ENCODE data around the gene NELFCD.
"Not testable (repeated sequence)": the region's sequence is repeated elsewhere in the genome, so short reads cannot be mapped to it uniquely, and the experiment has no call there.

Gene NELFCD

DNA sequence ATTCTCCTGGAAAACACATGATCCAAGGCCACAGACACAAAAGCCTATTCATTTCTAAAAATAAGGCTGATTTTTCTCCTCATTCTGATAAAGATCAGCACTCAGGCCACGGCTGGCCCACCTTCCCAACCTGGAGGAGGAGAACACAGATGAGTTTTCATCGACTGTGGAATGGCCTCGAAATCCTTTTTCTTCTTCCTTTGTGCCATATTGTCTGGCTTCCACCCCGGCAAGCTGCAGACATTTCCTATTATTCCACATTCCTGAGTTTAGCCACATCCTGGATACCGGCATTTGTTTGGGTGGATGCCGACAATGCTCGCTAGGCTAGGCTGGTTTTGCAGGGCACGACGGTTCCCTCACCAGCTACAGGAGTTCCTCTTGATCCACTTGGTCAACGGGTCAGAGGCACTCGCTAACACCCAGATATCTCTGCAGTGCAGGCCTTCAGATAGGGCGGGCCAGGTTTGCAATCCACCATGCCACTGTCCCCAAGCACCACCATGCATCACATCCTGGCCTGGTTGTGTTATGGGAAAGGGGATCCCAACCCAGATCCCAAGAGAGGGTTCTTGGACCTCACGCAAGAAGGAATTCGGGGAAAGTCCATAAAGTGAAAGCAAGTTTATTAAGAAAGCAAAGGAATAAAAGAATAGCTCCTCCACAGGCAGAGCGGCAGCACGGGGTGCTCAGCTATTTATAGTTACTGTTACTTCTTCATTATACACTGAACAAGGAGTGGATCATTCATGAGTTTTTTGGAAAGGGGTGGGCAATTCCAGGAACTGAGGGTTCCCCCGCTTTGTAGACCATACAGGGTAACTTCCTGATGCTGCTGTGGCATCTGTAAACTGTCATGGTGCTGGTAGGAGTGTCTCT, 30.2 kb downstream of the NELFCD start:
- ChIA-PET CTCF (interaction anchor here (0.5 kb wide), 1 partner anchor 393 kb away, joined by 3 read pairs; no protein-coding TSS in a partner anchor), POLR2A (no interaction called here)
- TF ChIP-seq FOXM1 (IDR thresholded peaks at IDR 0.05; ENCODE audit: borderline replicate concordance), result no peak
- no peak for TF ChIP-seq BHLHE40 (IDR thresholded peaks at IDR 0.05; ENCODE audit: borderline replicate concordance)
- DNase-seq (ENCODE audit: extremely low spot score), result no peak

DNA sequence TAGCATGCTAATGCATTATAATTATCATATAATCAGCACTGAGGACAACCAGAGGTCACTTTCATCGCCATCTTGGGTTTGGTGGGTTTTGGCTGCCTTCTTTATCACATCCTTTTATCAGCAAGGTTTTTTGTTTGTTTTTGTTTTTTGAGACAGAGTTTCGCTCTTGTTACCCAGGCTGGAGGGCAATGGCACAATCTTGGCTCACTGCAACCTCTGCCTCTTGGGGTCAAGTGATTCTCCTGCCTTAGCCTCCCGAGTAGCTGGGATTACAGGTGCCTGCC, 30.8 kb downstream of the NELFCD start:
- DNase-seq (ENCODE audit: extremely low spot score); CTCF ChIA-PET; POLR2A ChIA-PET: not testable (repeated sequence)

DNA sequence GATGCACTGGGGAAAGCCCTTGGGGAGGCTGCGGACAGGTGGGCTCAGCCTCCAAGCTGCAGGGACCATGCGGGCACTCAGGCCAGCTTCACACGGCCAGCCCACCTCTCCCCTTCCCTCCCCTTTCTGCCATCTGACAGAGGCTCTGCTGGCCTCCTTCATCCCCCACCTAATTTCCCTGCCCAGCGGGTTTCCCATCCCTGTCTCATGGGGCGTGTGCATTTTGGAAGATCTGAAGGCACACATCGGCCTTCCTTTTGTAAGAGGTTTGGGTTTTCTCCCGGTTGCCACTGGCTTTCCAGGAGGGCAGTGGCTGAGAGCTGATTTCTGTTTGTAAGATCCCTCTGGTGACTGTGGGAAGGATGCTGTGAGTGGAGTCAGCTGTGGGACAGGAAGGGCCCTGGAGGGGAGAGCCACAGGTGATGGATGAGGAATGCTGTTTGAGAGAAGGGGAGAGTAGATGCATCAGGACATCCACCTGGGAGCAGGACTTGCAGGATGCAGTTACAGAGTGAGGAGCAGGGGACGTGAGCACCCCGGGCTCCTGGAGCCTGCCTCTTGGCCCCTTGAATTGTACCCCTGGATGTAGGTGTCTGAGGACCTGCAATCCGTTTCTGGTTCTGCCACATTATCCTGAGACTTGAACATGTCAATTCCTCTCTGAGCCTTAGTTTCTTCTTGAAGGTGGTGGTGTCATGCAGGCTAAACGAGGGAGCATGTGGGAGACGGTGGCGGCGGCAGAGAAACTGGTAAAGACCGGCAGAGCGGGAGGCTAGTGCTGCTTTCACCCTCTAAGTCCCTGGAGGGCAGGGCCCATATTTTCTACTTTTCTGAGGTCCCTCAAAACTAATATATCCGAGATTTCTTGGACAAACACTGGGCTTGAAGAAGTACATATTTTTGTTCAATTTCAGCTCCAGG, 32.2 kb downstream of the NELFCD start:
- TF ChIP-seq, protein P1, sequence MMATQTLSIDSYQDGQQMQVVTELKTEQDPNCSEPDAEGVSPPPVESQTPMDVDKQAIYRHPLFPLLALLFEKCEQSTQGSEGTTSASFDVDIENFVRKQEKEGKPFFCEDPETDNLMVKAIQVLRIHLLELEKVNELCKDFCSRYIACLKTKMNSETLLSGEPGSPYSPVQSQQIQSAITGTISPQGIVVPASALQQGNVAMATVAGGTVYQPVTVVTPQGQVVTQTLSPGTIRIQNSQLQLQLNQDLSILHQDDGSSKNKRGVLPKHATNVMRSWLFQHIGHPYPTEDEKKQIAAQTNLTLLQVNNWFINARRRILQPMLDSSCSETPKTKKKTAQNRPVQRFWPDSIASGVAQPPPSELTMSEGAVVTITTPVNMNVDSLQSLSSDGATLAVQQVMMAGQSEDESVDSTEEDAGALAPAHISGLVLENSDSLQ (IDR thresholded peaks at IDR 0.05), result no peak
- TF ChIP-seq BHLHE40 (IDR thresholded peaks at IDR 0.05; ENCODE audit: borderline replicate concordance) (no peak), L3MBTL2 (conservative IDR thresholded peaks at IDR 0.05) (no peak), NFRKB (IDR thresholded peaks at IDR 0.05) (no peak), FOXK2 (IDR thresholded peaks at IDR 0.05) (no peak), HDGF (IDR thresholded peaks at IDR 0.05; ENCODE audit: borderline replicate concordance) (no peak)
- CTCF ChIA-PET, result no interaction called here
- DNase-seq (ENCODE audit: extremely low spot score), result no peak
- POLR2A ChIA-PET, result no interaction called here

DNA sequence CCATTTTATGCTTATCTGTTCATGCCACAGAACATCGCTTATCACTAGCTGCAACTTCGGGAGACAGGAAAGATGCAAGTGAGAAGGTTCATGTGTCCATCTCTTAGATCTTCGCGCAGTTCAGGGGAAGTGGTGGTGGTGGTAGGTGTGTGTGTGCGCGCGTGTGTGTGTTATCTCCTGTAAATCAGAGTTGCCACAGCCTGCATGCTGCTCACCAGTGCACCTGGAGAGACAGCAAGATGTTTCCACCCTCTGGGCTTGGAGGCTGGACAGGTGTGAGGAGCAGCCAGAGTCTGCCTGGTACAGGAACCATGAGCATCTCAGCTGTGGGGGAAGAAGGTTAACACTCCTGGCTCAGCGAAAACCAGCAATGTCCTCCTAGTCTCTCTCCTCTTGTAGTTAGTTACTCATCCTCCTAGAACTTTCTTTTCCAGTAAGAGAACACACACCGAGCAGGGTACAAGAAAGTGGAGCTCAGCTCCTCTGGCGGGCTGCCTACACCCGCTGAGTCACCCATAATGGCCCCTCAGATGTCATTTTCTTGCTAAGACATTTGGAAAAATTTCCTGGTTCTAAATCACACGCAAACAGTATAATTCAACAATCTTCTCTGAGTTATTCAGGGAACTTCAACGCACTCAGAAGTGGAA, 33.0 kb downstream of the NELFCD start:
- ChIA-PET CTCF (no interaction called here), POLR2A (no interaction called here)

DNA sequence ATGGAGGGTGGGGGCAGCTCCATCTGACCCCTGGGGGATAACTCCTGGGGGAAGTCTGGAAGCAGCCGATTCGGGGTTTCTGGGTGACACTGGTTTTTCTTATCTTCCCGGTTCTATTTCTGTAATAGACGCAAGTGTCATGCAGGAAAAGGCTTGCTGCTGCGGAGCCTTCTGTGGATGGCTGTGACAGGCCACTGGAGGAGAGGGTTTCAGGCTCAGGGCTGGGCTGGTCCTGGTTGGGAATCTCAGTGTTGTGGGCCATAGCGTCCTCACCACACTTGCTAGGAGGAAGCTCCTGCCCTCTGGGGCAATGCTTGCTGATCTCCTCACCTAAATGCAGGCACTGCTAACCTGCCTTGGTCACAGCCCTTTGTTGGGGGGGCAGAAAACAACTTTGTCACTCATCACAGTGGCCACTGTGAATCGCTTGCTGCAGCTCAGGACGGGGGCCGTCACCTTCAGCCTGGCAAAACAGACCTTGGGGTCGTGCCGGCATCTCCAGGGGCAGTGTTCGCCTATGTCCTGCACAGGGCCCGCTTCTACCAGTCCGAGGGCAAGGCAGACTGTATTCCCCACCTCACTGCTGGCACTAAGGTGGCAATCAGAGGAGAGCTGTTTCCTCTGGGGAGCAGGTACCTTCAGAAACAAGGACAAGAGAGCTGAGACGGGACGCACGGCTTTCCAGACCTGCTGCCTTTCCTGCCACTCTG, 33.8 kb downstream of the NELFCD start:
- no peak for TF ChIP-seq SUZ12 (IDR thresholded peaks at IDR 0.05)
- no peak for TF ChIP-seq FOXK2 (IDR thresholded peaks at IDR 0.05)
- TF ChIP-seq CTBP1 (IDR thresholded peaks at IDR 0.05; ENCODE audit: borderline replicate concordance), result no peak
- DNase-seq (ENCODE audit: extremely low spot score), result no peak
- ChIA-PET CTCF (no interaction called here), POLR2A (no interaction called here)

More for the DNA sequence above, 33.0 kb downstream of the NELFCD start:
- no peak for TF ChIP-seq SP1 (IDR thresholded peaks at IDR 0.05)
- no peak for TF ChIP-seq HDGF (IDR thresholded peaks at IDR 0.05; ENCODE audit: borderline replicate concordance)
- TF ChIP-seq LEF1 (IDR thresholded peaks at IDR 0.05; ENCODE audit: borderline replicate concordance), result no peak
- TF ChIP-seq NFRKB (IDR thresholded peaks at IDR 0.05), result no peak
- no peak for TF ChIP-seq FOXM1 (IDR thresholded peaks at IDR 0.05; ENCODE audit: borderline replicate concordance)
- TF ChIP-seq, protein P1 (IDR thresholded peaks at IDR 0.05), result no peak
- no peak for TF ChIP-seq ARNT (IDR thresholded peaks at IDR 0.05)
- TF ChIP-seq SUZ12 (IDR thresholded peaks at IDR 0.05), result no peak
- TF ChIP-seq ELF4 (IDR thresholded peaks at IDR 0.05), result no peak
- no peak for TF ChIP-seq FOXK2 (IDR thresholded peaks at IDR 0.05)
- no peak for TF ChIP-seq CTBP1 (IDR thresholded peaks at IDR 0.05; ENCODE audit: borderline replicate concordance)
- TF ChIP-seq FOXA1 (IDR thresholded peaks at IDR 0.05), result no peak
- DNase-seq (ENCODE audit: extremely low spot score), result no peak

DNA sequence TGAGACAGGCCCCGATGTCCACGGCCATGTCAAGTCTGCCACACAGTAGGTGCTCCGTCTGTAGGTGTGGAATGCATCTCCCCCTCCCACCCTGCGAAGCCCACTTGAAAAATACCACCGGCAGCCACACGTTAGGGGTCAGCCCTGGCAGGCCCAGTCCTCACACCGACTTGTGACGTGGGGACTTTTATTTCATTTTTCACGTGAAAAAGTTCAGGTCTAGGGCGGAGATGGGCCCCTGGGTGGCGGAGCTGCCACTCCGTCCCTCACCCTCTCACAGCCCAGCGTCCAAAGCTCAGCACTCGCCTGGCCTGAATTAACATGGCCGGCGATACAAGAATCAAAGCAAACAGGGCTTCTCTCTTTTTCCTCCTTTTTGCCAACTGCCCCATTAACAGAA, 34.4 kb downstream of the NELFCD start:
- POLR2A ChIA-PET, result interaction anchor here (0.6 kb wide), 1 partner anchor 1042 kb away, joined by 3 read pairs; no protein-coding TSS in a partner anchor
- DNase-seq (ENCODE audit: extremely low spot score), result no peak
- TF ChIP-seq ARNT (IDR thresholded peaks at IDR 0.05) (no peak), TARDBP (IDR thresholded peaks at IDR 0.05) (no peak), LEF1 (IDR thresholded peaks at IDR 0.05; ENCODE audit: borderline replicate concordance) (no peak), SUZ12 (IDR thresholded peaks at IDR 0.05) (no peak), SP1 (IDR thresholded peaks at IDR 0.05) (no peak), FOXM1 (IDR thresholded peaks at IDR 0.05; ENCODE audit: borderline replicate concordance) (no peak), CTBP1 (IDR thresholded peaks at IDR 0.05; ENCODE audit: borderline replicate concordance) (no peak), NFRKB (IDR thresholded peaks at IDR 0.05) (no peak), FOXA1 (IDR thresholded peaks at IDR 0.05) (no peak)
- TF ChIP-seq, protein P1 (IDR thresholded peaks at IDR 0.05), result no peak
- CTCF ChIA-PET, result no interaction called here

All from HEK293T (cell line).